Subcutaneous adipose tissue (tissue), 4 donors: Measurements from ENCODE around the gene KRT35. TPM values are rescaled to one million over a fixed set of nuclear protein-coding genes. Genes with fewer than 3 reads are reported as not detected.

Experiments used
- CTCF ChIP-seq: fragments of 450-650 bp; IDR thresholded peaks from one replicate; pipeline ENCODE4 v1.5.1; 2016; ENCODE audit warnings: low read depth, mild to moderate bottlenecking, control low read depth, antibody characterized with exemption, moderate library complexity
- total RNA-seq, 4 donors: library from RNA; depleted of rRNA; stranded (reverse); fragments of >200 nt; gene quantifications; one replicate each; pipeline ENCODE4 v1.1.0, GENCODE V29; 2016

The KRT35 gene
- total RNA-seq, 4 donors from 2014 or later = not detected

DNA sequence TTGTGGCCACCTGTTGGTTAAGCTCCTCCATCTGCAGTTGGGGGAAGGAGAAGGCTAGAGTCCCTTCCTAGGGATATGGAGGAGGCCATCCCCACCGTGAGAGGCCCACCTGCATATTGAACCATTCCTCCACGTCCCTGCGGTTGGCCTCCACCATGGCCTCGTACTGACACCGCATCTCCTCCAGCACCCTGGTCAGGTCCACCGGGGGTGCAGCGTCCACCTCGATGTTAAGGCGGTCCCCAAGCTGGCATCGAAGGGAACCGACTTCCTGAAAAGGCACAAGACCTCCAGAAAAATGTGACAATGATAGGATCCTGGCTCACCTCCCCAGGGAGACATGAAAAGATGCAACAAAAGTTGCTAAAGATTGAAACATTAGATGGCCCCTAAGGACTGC is 16.8 kb downstream of the KRT35 start:
- TF ChIP-seq CTCF = no peak

DNA sequence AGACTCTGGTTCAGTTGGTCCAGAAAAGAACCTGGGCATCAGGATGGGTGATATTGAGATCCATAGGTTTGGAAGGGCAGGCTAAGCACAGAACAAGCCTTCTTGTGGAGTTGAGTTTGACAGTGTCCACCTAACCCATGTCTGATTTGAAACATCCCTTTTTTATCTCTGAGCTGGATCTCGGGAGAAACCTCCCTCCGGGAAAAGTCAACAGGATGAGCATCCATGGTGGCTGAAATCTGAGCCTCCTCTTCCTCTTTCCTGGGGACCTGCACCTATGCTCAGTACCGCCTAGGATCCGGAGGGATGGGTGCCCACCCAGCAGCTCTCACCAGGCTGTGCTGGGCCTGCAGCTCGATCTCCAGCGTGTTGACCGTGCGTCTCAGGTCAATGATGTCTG is 17.2 kb downstream of the KRT35 start:
- TF ChIP-seq CTCF = no peak

- TF ChIP-seq CTCF = no peak
Observed at GRCh38 chr17:41462705-41463104, 18.2 kb downstream of the KRT35 start.

DNA sequence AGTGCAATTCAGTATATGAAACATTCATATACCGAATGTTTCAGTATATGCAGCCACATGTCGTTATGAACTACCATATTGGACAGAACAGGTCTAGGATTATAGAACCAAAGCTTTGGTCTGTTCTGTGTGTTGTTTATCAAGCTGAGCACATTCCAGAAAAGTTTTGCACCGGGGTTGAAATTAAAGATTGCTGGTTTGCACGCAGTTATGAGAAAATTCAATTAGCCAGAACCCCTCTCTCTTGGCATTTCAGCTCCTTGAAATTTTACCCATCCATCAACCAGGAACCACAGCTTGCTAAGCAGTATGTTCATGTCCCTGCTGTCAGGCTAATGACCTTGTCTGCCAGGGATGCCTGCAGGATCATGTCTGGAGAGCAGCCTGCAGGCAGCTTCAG is 23.3 kb downstream of the KRT35 start:
- no peak for TF ChIP-seq CTCF

DNA sequence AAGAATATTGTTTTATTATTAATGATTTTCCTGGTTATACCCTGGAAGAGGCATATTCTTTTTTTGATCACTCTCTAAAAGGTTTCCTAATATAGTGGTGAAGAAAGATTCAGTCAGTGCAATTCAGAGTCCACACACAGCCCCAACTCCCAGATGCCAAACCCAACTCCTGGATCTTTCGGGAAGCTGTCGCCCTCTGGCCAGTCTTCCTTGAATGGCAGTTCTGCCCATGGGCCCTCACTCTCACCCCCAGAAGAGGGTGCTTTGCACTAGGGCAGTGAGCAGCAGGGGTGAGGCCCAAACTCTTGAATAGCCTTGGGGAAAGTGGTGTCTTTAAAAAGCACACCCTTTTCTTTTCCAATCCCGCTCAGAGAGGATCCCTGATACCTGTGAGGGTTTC is 24.7 kb downstream of the KRT35 start:
- TF ChIP-seq CTCF = no peak

GRCh38 chr17:41455236-41455635 is 25.7 kb downstream of the KRT35 start:
- TF ChIP-seq CTCF = no peak

- TF ChIP-seq CTCF = no peak
Observed at GRCh38 chr17:41453066-41453465, 27.9 kb downstream of the KRT35 start.
